ENCODE measurements around the gene FKBP15. TPM values are rescaled to one million over a fixed set of nuclear protein-coding genes. Genes with fewer than 3 reads are reported as not detected.

FKBP15 gene
- total and polyA plus RNA-seq, 2 donors (not counting 3 experiments of a cell fraction or from before 2014, with no cell fraction given) = 16.8 to 26.8 TPM

DNA sequence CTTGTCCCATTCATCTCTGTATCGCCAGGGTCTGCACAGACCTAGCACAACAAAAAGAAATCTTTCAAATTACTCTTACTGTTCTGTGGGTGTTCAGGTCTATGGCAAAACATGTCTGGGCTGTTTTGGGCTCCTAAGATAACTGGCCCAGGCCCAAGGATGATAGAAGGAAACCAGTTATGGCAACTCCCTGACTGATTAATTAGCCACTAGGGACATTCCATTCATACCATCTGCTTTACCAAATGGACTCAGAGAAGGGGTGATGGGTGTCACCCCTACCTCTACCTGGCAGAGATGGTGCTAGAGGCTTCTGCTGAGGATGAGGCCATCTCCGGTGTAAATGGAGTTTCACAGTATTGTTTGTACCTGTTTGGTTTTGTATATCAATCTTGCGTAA lies 68.4 kb downstream of the FKBP15 start:
- no peak overlapping the region for H3K4me3 ChIP-seq (replicated peaks in 1 of 3; ENCODE audit: insufficient read depth in 1 of 3, low read depth in 1 of 3, low read length in 3 of 3)
- DNase-seq (ENCODE audit: low read depth, low spot score) (no peak), FAIRE-seq (no peak)
- TF ChIP-seq POLR2AphosphoS5 (IDR thresholded peaks at IDR 0.05; ENCODE audit: insufficient read depth, low read depth, low read length) (no peak), EZH2 (IDR thresholded peaks at IDR 0.05; ENCODE audit: borderline replicate concordance, low read depth, low read length, severe bottlenecking) (no peak), MYC (IDR thresholded peaks at IDR 0.05; ENCODE audit: low read depth, low read length) (no peak), FOS (IDR thresholded peaks at IDR 0.05; ENCODE audit: borderline replicate concordance, insufficient read depth, low read length) (no peak), GATA2 (IDR thresholded peaks at IDR 0.05; ENCODE audit: insufficient read depth, insufficient read length, low read depth, low read length) (no peak), POLR2A (IDR thresholded peaks at IDR 0.05; ENCODE audit: low read depth, low read length) (no peak)
- TF ChIP-seq, protein P1, sequence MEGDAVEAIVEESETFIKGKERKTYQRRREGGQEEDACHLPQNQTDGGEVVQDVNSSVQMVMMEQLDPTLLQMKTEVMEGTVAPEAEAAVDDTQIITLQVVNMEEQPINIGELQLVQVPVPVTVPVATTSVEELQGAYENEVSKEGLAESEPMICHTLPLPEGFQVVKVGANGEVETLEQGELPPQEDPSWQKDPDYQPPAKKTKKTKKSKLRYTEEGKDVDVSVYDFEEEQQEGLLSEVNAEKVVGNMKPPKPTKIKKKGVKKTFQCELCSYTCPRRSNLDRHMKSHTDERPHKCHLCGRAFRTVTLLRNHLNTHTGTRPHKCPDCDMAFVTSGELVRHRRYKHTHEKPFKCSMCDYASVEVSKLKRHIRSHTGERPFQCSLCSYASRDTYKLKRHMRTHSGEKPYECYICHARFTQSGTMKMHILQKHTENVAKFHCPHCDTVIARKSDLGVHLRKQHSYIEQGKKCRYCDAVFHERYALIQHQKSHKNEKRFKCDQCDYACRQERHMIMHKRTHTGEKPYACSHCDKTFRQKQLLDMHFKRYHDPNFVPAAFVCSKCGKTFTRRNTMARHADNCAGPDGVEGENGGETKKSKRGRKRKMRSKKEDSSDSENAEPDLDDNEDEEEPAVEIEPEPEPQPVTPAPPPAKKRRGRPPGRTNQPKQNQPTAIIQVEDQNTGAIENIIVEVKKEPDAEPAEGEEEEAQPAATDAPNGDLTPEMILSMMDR (IDR thresholded peaks at IDR 0.05; ENCODE audit: extremely low read depth in 1 of 2, insufficient read depth in 1 of 2, low read depth in 1 of 2, low read length in 2 of 2) = no peak
- H3K79me2 ChIP-seq (ENCODE audit: control insufficient read depth, insufficient read depth, low read length) = no peaks in the 10 kb centered on the region
- H3K4me1 ChIP-seq (ENCODE audit: control insufficient read depth, extremely low read depth, insufficient read depth, low read length) = no peaks in the 10 kb centered on the region
- H3K27ac ChIP-seq (ENCODE audit: insufficient read depth, low read depth, low read length) = no peak overlapping the region
- CTCF ChIA-PET = interaction anchor here (1.0 kb wide), 1 partner anchor 40 kb away, joined by 3 read pairs; no protein-coding TSS in a partner anchor
- no peaks in the 10 kb centered on the region for H3K9me3 ChIP-seq (replicated peaks; ENCODE audit: control insufficient read depth, insufficient read depth, low read length)
- H3K9ac ChIP-seq (replicated peaks; ENCODE audit: extremely low read depth, insufficient read depth, low read length) = no peak overlapping the region
- no TSS peak for BruUV-seq (replicated peaks)
- no peaks in the 10 kb centered on the region for H3K36me3 ChIP-seq (ENCODE audit: control insufficient read depth in 2 of 2, extremely low read depth in 1 of 2, insufficient read depth in 2 of 2, low read length in 2 of 2)
- POLR2A ChIA-PET = no interaction called here
- H2AFZ ChIP-seq (ENCODE audit: low read depth, low read length) = no peak overlapping the region
- H3K4me2 ChIP-seq (ENCODE audit: insufficient read depth, low read length) = no peak overlapping the region
- H3K9me1 ChIP-seq (replicated peaks; ENCODE audit: control insufficient read depth, extremely low read depth, insufficient read depth, low read length) = no peaks in the 10 kb centered on the region
- no peaks in the 10 kb centered on the region for H4K20me1 ChIP-seq (replicated peaks; ENCODE audit: control insufficient read depth, extremely low read depth, insufficient read depth, low read length)
- H3K27me3 ChIP-seq (ENCODE audit: control insufficient read depth in 2 of 2, insufficient read depth in 2 of 2, low read length in 2 of 2) = no peaks in the 10 kb centered on the region
- intact Hi-C loops (cut with micrococcal nuclease) = loop anchor here (10.0 kb wide), 1 partner anchor 98 kb away; the partner anchor contains the start of gene ZFP37
- dilution Hi-C loops (cut with MboI; ENCODE audit: extremely low pct_ligation_motif_present, low sequenced_read_pairs) = no loop called here

Data from endothelial cell of umbilical vein (primary cell).